GM13976 (cell line): ENCODE data around the gene PREP.
"Not testable (repeated sequence)": the region's sequence is repeated elsewhere in the genome, so short reads cannot be mapped to it uniquely, and the experiment has no call there.

ENCODE experiments used
- DNase-seq: peaks from one replicate; pipeline ENCODE4 v3.0.0; 2012; ENCODE audit warnings: low spot score
- in situ Hi-C: fragments of 300-500 bp; cut with MboI; formaldehyde crosslinking; loops from one replicate; pipeline ENCODE4 v1.12.0; 2022; ENCODE audit warnings: low sequenced_read_pairs, mixed read lengths, inconsistent platforms; ENCODE audit not compliant: unreplicated experiment
- TF ChIP-seq, protein P1 (sequence below): IDR thresholded peaks from 2 replicates; pipeline ENCODE4 v1.5.1; 2012; ENCODE audit warnings: borderline replicate concordance, mild to moderate bottlenecking; ENCODE audit not compliant: insufficient read depth; ENCODE audit errors: extremely low read depth, missing control alignments, control extremely low read depth

Gene PREP

DNA sequence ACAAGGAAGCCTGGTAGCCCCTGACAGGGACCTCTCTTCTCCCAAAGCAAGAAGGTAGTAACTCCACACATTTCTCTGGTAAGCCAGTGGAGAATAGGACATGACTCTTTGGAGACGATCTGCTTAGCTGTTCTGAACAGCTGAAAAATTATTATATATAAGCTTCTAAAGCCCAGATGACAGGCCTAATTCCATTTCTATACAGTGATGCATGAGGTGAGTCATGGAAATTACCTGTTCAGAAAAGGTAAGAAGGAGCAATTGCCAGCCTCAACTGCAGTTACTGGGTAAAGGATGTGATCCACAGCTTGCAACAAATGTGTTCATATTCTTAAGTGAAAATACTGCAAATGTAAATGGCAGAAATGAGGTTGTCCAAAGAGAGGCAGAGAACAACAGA is 54.0 kb downstream of the PREP start:
- TF ChIP-seq, protein P1, sequence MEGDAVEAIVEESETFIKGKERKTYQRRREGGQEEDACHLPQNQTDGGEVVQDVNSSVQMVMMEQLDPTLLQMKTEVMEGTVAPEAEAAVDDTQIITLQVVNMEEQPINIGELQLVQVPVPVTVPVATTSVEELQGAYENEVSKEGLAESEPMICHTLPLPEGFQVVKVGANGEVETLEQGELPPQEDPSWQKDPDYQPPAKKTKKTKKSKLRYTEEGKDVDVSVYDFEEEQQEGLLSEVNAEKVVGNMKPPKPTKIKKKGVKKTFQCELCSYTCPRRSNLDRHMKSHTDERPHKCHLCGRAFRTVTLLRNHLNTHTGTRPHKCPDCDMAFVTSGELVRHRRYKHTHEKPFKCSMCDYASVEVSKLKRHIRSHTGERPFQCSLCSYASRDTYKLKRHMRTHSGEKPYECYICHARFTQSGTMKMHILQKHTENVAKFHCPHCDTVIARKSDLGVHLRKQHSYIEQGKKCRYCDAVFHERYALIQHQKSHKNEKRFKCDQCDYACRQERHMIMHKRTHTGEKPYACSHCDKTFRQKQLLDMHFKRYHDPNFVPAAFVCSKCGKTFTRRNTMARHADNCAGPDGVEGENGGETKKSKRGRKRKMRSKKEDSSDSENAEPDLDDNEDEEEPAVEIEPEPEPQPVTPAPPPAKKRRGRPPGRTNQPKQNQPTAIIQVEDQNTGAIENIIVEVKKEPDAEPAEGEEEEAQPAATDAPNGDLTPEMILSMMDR = no peak
- DNase-seq = no peak
- in situ Hi-C loops = no loop called here

DNA sequence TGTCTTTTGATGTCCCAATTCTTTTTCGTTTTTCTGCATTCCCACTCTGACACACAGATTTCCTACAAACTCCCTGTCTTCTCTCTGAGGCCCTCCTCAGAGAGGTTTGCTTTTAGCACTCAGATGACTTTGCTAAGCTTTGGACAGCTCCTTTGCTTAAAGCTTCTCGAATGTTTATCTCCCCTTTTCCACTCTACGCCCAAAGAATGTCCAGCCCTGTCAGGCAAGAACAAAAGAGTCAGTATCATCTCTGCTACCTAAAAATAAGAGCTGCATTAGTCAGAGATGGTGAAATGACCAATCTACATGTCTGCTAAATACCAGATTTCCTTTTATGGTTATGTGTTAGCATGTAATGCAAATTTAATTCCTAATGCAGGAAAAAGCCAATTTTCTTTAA is 56.8 kb downstream of the PREP start:
- TF ChIP-seq, protein P1 = no peak
- DNase-seq = no peak
- in situ Hi-C loops = no loop called here

DNA sequence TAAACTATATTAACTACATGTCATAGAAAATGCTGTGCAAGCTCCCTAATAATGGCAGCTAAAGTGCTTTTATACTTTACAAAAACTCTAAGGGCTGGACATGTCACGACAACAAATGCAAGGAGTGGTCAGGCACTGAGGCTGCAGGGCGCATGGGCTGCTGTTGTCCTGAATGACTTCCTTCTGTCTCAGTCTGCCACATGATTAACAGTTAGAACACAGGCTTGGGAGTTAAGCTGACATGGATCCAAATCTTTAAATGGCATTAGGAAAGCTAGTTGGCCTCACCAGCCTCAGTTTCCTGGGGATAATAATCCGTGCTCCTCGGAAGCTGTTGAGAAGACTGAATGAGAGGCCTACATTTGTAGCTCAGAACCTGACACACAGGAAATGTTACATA is 57.4 kb downstream of the PREP start:
- in situ Hi-C loops = no loop called here
- DNase-seq = no peak
- TF ChIP-seq, protein P1 = no peak

DNA sequence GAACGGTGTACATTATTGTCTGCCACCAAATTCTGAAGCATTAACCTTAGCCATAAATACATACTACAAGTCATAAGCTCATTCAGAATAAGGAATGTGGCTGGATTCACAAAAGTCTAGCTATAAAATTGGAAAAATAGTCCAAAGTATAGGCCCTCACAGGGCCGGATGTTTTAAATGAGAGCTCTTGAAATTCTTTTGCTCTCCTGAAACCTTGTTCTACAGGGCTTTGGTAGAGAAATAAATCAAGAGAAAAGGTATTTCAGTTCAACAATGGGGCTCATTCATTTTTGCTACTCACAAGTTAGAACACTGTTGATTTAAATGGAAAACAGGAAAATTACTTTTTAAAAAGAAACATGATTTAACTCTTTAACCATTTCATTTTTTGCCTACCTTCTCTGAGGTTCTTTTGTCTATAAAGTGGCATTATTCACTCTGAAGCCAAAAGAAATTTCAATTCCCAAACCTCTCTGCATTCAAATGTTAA is 58.0 kb downstream of the PREP start:
- no peak for DNase-seq
- in situ Hi-C loops = no loop called here
- TF ChIP-seq, protein P1 = no peak

DNA sequence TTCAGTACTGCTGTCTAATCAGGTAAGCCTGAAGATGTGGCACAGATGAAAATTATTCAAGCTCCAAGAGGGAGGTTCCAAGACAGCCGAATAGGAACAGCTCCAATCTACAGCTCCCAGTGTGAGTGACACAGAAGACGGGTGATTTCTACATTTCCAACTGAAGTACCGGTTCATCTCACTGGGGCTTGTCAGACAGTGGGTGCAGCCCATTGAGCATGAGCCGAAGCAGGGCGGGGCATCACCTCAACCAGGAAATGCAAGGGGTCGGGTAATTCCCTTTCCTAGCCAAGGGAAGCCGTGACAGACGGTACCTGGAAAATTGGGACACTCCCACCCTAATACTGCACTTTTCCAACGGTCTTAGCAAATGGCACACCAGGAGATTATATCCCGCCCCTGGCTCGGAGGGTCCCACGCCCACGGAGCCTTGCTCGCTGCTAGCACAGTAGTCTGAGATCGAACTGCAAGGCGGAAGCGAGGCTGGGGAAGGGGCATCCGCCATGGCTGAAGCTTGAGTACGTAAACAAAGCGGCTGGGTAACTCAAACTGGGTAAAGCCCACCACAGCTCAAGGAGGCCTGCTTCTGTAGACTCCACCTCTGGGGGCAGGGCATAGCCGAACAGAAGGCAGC is 64.4 kb downstream of the PREP start:
- in situ Hi-C loops, DNase-seq: not testable (repeated sequence)

DNA sequence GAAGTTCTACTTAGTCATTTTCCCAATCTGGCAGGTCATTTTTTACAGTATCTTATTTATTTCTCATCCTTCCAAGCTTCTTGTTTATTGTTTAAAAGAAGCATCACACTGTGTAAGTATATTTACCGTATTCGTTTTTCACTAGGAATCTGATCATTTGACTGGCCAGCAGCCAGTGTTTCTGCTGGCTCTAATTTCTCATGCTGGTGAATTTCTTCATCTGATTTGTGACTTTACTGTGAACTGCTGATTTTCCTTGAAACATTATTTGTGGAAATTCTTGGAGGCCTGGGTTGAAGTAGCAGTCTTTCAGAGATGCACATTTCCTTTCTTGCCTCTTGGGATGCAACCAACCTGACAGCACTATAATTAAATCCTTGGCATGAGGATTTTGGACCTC is 65.9 kb downstream of the PREP start:
- TF ChIP-seq, protein P1 = no peak
- in situ Hi-C loops = no loop called here
- no peak for DNase-seq

DNA sequence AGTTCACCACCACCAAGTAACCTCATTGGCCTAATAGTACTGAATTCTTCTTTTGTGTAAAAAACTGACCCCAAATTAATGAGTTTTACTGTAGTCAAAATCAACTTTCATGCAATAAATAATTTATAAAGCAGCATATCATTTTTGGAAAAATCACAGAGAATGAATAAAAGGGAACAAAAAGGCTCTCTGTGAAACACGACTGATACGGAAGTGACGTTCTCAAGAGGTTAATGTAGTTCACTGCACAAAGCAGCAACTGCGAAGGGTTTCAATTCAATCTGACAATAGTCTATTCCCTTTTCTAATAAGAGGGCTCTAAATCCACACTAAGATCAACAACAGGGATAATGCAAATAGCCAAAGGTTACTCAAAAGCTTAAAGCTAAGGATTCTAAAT is 70.3 kb downstream of the PREP start:
- no peak for DNase-seq
- in situ Hi-C loops = no loop called here
- TF ChIP-seq, protein P1 = no peak
